Measurements from ENCODE around the gene PTPRN2.
A peak's percentile ranks its signal among the peaks of the same experiment; 100 is the strongest.
"Not testable (repeated sequence)": the region's sequence is repeated elsewhere in the genome, so short reads cannot be mapped to it uniquely, and the experiment has no call there.

PTPRN2 gene

GRCh38 chr7:157847756-157848487 is 739.7 kb downstream of the PTPRN2 start:
- H3K4me2 ChIP-seq (ENCODE audit: low read length); H3K27me3 ChIP-seq (ENCODE audit: insufficient read depth, low read length, poor library complexity); H3K36me3 ChIP-seq (ENCODE audit: control insufficient read depth, insufficient read depth, low read length); H3K4me1 ChIP-seq (ENCODE audit: control insufficient read depth, low read depth, low read length); H2AK5ac ChIP-seq (ENCODE audit: low read length); H3K56ac ChIP-seq (ENCODE audit: low read length); H2BK15ac ChIP-seq (replicated peaks; ENCODE audit: low read depth); H3K79me1 ChIP-seq (ENCODE audit: low read length); H3K27ac ChIP-seq (ENCODE audit: low read depth, low read length); H3K4ac ChIP-seq (ENCODE audit: low read depth, low read length); H4K8ac ChIP-seq (ENCODE audit: low read depth, low read length); H3K4me3 ChIP-seq (ENCODE audit: low read length); H2BK5ac ChIP-seq (ENCODE audit: low read length); H2BK120ac ChIP-seq (ENCODE audit: low read depth, low read length); DNase-seq; H3K79me2 ChIP-seq (ENCODE audit: control insufficient read depth, insufficient read depth, low read length); H3K18ac ChIP-seq (ENCODE audit: low read length); H3K23ac ChIP-seq (ENCODE audit: low read length); H3K9ac ChIP-seq (ENCODE audit: low read length); H4K5ac ChIP-seq (ENCODE audit: low read length): not testable (repeated sequence)
- whole genome bisulfite sequencing (ENCODE audit: extremely low coverage, insufficient coverage, low lambda C conversion rate) = no CpG with 5 or more reads among the region's 14 CpGs

GRCh38 chr7:157846746-157847145 is 740.9 kb downstream of the PTPRN2 start:
- H3K9ac ChIP-seq (ENCODE audit: low read length); H3K27ac ChIP-seq (ENCODE audit: low read depth, low read length); H4K5ac ChIP-seq (ENCODE audit: low read length); H3K36me3 ChIP-seq (ENCODE audit: control insufficient read depth, insufficient read depth, low read length); H2BK15ac ChIP-seq (replicated peaks; ENCODE audit: low read depth); H3K79me2 ChIP-seq (ENCODE audit: control insufficient read depth, insufficient read depth, low read length); H3K79me1 ChIP-seq (ENCODE audit: low read length); H3K4ac ChIP-seq (ENCODE audit: low read depth, low read length); H2BK5ac ChIP-seq (ENCODE audit: low read length); H3K27me3 ChIP-seq (ENCODE audit: insufficient read depth, low read length, poor library complexity); H3K23ac ChIP-seq (ENCODE audit: low read length); H3K4me2 ChIP-seq (ENCODE audit: low read length); H2AK5ac ChIP-seq (ENCODE audit: low read length); DNase-seq; H4K8ac ChIP-seq (ENCODE audit: low read depth, low read length); H2BK120ac ChIP-seq (ENCODE audit: low read depth, low read length); H3K18ac ChIP-seq (ENCODE audit: low read length); H3K4me1 ChIP-seq (ENCODE audit: control insufficient read depth, low read depth, low read length); H3K4me3 ChIP-seq (ENCODE audit: low read length); H3K56ac ChIP-seq (ENCODE audit: low read length): not testable (repeated sequence)
- no CpG with 5 or more reads among the region's 12 CpGs for WGBS (ENCODE audit: extremely low coverage, insufficient coverage, low lambda C conversion rate)

- Histone ChIP-seq H2BK120ac (ENCODE audit: low read depth, low read length) (no peak overlapping the region), H2AK5ac (ENCODE audit: low read length) (no peak overlapping the region), H3K27me3 (ENCODE audit: insufficient read depth, low read length, poor library complexity) (no peaks in the 10 kb centered on the region), H3K79me1 (ENCODE audit: low read length) (no peaks in the 10 kb centered on the region), H3K56ac (ENCODE audit: low read length) (no peak overlapping the region), H4K5ac (ENCODE audit: low read length) (no peak overlapping the region), H3K79me2 (ENCODE audit: control insufficient read depth, insufficient read depth, low read length) (no peaks in the 10 kb centered on the region), H3K27ac (ENCODE audit: low read depth, low read length) (no peak overlapping the region), H3K36me3 (ENCODE audit: control insufficient read depth, insufficient read depth, low read length) (no peaks in the 10 kb centered on the region), H3K18ac (ENCODE audit: low read length) (no peak overlapping the region), H2BK5ac (ENCODE audit: low read length) (no peak overlapping the region), H3K4ac (ENCODE audit: low read depth, low read length) (no peak overlapping the region), H3K4me2 (ENCODE audit: low read length) (no peak overlapping the region), H3K9ac (ENCODE audit: low read length) (no peak overlapping the region), H4K8ac (ENCODE audit: low read depth, low read length) (no peak overlapping the region), H3K4me1 (ENCODE audit: control insufficient read depth, low read depth, low read length) (no peaks in the 10 kb centered on the region), H2BK15ac (replicated peaks; ENCODE audit: low read depth) (no peak overlapping the region), H3K4me3 (ENCODE audit: low read length) (no peak overlapping the region), H3K23ac (ENCODE audit: low read length) (no peak overlapping the region)
- DNase-seq = no peak
- no CpG with 5 or more reads among the region's 11 CpGs for WGBS (ENCODE audit: extremely low coverage, insufficient coverage, low lambda C conversion rate)
Observed at GRCh38 chr7:157846271-157846670, 741.4 kb downstream of the PTPRN2 start.

- H3K4me1 ChIP-seq (ENCODE audit: control insufficient read depth, low read depth, low read length) = no peaks in the 10 kb centered on the region
- no peak overlapping the region for H3K56ac ChIP-seq (ENCODE audit: low read length)
- H3K79me2 ChIP-seq (ENCODE audit: control insufficient read depth, insufficient read depth, low read length) = no peaks in the 10 kb centered on the region
- H3K4me2 ChIP-seq (ENCODE audit: low read length) = no peak overlapping the region
- no peaks in the 10 kb centered on the region for H3K79me1 ChIP-seq (ENCODE audit: low read length)
- no peak overlapping the region for H2AK5ac ChIP-seq (ENCODE audit: low read length)
- DNase-seq = no peak
- H3K36me3 ChIP-seq (ENCODE audit: control insufficient read depth, insufficient read depth, low read length) = no peaks in the 10 kb centered on the region
- H3K9ac ChIP-seq (ENCODE audit: low read length) = no peak overlapping the region
- H4K8ac ChIP-seq (ENCODE audit: low read depth, low read length) = no peak overlapping the region
- H2BK15ac ChIP-seq (replicated peaks; ENCODE audit: low read depth) = no peak overlapping the region
- H3K23ac ChIP-seq (ENCODE audit: low read length) = peak overlapping the region; percentile 15
- no peak overlapping the region for H3K4me3 ChIP-seq (ENCODE audit: low read length)
- H4K5ac ChIP-seq (ENCODE audit: low read length) = no peak overlapping the region
- H3K27ac ChIP-seq (ENCODE audit: low read depth, low read length) = no peak overlapping the region
- H2BK5ac ChIP-seq (ENCODE audit: low read length) = no peak overlapping the region
- no peak overlapping the region for H2BK120ac ChIP-seq (ENCODE audit: low read depth, low read length)
- no peak overlapping the region for H3K18ac ChIP-seq (ENCODE audit: low read length)
- WGBS (ENCODE audit: extremely low coverage, insufficient coverage, low lambda C conversion rate) = no CpG with 5 or more reads among the region's 21 CpGs
- H3K27me3 ChIP-seq (ENCODE audit: insufficient read depth, low read length, poor library complexity) = no peaks in the 10 kb centered on the region
- no peak overlapping the region for H3K4ac ChIP-seq (ENCODE audit: low read depth, low read length)
Observed at GRCh38 chr7:157845203-157845835, 742.3 kb downstream of the PTPRN2 start.

- no peak overlapping the region for H3K27ac ChIP-seq (ENCODE audit: low read depth, low read length)
- no peaks in the 10 kb centered on the region for H3K4me1 ChIP-seq (ENCODE audit: control insufficient read depth, low read depth, low read length)
- H3K79me1 ChIP-seq (ENCODE audit: low read length) = no peaks in the 10 kb centered on the region
- no peak overlapping the region for H4K5ac ChIP-seq (ENCODE audit: low read length)
- no peak overlapping the region for H3K9ac ChIP-seq (ENCODE audit: low read length)
- H3K4me3 ChIP-seq (ENCODE audit: low read length) = no peak overlapping the region
- no peaks in the 10 kb centered on the region for H3K27me3 ChIP-seq (ENCODE audit: insufficient read depth, low read length, poor library complexity)
- no peak overlapping the region for H4K8ac ChIP-seq (ENCODE audit: low read depth, low read length)
- no peak overlapping the region for H3K18ac ChIP-seq (ENCODE audit: low read length)
- no peaks in the 10 kb centered on the region for H3K36me3 ChIP-seq (ENCODE audit: control insufficient read depth, insufficient read depth, low read length)
- H2BK120ac ChIP-seq (ENCODE audit: low read depth, low read length) = no peak overlapping the region
- H3K23ac ChIP-seq (ENCODE audit: low read length) = no peak overlapping the region
- H3K4ac ChIP-seq (ENCODE audit: low read depth, low read length) = no peak overlapping the region
- H2BK5ac ChIP-seq (ENCODE audit: low read length) = no peak overlapping the region
- H2BK15ac ChIP-seq (replicated peaks; ENCODE audit: low read depth) = no peak overlapping the region
- no peaks in the 10 kb centered on the region for H3K79me2 ChIP-seq (ENCODE audit: control insufficient read depth, insufficient read depth, low read length)
- no CpG with 5 or more reads among the region's 17 CpGs for WGBS (ENCODE audit: extremely low coverage, insufficient coverage, low lambda C conversion rate)
- H2AK5ac ChIP-seq (ENCODE audit: low read length) = no peak overlapping the region
- H3K56ac ChIP-seq (ENCODE audit: low read length) = no peak overlapping the region
- H3K4me2 ChIP-seq (ENCODE audit: low read length) = no peak overlapping the region
- no peak for DNase-seq
Observed at GRCh38 chr7:157844611-157845010, 743.0 kb downstream of the PTPRN2 start.
